ENCODE measurements around the gene ROS1.
"Not testable (repeated sequence)": the region's sequence is repeated elsewhere in the genome, so short reads cannot be mapped to it uniquely, and the experiment has no call there.

Gene ROS1

DNA sequence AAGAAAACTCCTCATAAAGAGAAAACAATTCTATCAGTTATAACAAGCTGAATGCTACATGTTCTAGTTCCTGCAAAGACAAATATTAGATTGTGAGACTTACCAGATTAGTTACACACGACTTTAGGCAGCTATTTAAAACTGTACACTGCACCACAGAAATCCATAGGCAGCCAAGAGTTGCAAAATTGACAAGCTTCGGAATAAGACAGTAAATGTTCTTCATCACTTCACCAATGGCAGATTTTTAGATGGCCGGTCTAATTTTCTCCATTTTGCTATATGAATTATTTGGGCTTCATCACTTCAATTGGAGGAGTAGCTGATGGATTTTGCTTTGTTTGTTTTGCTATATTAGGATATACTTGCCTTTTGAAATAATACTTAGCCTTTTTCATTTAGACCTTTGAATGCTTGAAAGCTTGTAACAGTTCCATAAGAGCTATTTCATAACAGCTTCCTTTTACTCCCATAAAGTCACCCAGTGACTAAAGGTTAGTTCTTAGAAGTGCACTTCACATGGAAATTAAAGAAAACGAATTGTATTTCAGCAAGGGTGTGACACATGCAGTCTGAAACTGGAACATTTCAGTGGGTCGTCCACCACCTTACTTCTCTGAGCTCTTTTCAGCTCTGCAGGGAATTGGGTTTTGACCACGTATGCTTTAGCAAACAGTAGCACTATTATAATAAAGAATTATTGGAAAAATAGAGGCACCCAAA is at the start of gene ROS1:
TSS of gene ROS1 (minus strand) at position 512 of the 723 bp plus-strand sequence. CDS start at position 226, 286 bp downstream.
- no peak for DNase-seq

DNA sequence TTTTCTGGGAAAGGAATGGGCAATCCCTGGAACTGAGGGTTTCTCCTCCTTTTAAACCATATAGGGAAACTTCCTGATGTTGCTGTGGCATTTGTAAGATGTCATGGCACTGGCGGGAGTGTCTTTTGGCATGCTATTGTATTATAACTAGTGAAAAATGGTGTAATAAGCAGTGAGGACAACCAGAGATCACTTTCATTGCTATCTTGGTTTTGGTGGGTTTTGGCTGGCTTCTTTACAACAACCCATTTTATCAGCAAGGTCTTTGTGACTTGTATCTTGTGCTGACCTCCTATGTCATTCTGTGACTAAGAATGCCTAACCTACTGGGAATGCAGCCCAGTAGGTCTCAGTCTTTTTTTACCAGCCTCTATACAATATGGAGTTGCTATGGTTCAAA is 47.7 kb upstream of the ROS1 start:
- DNase-seq: no peak

DNA sequence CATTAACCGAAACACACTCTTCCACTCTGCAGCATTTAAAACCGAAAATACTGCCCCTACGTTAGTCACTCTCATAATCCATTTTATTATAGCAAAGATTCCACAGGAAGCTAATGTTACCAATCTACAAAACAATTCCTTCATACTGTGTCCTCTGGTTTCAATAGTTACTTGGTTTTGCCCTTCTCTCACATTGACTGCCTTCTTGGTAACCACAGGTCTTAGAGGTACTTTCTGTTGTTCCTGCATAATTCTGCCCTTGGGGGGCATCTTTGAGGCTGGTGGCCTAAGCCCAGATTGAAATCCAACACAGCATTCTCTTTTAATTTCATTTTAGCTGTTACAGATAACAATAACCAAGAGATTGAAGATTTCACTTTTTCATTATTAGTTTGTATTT is 46.9 kb upstream of the ROS1 start:
- no peak for DNase-seq

DNA sequence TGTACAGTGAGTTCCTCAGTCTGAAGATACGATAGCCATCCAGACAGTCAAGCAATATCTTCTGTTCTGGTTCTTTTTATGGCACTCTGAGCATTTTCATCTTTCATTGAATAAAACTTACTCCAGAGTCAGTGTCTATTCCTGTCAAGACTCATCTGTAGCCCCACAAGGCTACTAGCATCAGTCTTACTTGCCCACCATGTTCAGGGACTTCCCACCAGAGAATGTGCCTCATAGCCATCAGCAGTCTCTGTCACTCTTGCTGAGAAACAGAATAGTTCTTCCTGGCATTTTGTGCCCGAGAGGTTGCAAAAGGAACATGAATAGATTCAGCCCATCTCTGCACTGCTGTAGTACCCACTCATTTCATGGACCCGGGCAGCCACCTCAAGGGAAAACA is 44.0 kb upstream of the ROS1 start:
- no peak for DNase-seq

DNA sequence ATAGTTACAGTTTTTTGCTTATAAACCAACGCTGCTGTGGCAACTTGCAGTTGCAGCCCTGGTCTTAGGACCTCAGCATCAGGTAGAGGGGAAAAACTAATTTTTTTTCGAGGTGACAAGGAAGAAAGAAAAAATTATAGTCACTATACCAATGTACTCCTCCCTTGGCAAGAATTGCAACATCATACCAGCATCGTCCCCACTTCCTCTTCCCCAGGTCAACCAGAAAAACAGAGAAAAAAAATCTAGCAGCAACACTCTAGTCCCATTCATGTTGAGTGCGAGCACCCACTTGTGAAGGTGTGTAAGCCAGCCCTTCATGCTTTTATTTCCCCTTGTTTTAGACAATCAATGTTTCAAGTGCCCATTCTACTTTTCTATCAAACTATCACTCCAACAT is 43.6 kb upstream of the ROS1 start:
- DNase-seq: no peak

DNA sequence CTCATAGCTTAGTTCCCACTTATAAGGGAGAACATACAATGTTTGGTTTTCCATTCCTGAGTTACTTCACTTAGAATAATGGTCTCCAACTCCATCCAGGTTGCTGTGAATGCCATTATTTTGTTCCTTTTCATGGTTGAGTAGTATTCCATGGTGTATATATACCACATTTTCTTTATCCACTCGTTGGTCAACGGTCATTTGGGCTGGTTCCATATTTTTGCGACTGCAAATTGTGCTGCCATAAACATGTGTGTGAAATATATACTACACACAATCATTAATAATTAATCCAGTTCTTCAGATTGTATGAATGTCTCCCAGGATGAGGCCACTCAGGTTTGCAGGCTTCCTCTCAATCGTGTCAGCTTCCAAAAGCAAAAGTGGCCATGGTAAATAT is 42.8 kb upstream of the ROS1 start:
- DNase-seq: not testable (repeated sequence)

DNA sequence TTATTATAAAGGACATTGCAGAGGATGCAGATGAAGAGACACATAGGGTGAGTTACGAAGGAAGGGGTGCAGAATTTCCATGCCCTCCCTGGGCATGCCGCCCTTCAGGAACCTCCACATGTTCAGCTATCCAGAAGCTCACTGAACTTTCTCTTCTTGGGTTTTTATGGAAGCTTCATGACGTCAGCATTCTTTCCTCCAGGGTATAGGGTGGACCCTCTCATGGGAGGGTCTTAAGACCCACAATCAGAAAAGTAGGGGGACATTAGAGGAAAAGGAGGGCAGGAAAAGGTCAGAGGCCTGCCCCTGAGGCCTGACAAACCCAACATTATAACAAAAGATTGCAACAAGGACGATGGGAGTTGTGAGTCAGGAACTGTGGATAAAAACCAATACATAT is 42.1 kb upstream of the ROS1 start:
- DNase-seq: no peak

DNA sequence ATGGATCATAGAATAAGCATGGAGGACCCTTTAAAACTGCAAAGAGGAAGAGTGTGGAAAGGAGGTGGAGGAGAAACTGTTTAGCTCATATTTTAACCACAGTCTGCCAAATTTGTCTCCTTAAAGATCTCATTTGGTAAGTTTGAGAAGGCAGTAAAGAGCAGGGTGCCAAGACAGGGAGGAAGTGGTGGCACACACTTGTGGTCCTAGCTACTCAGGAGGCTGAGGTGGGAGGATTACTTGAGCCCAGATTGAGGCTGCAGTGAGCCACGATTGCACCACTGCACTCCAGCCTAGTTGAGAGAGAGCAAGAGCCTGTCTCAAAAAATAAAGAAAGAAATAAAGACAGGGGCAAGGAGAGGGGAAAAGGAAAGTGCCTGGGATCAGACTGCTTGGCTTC is 39.9 kb upstream of the ROS1 start:
- no peak for DNase-seq

DNA sequence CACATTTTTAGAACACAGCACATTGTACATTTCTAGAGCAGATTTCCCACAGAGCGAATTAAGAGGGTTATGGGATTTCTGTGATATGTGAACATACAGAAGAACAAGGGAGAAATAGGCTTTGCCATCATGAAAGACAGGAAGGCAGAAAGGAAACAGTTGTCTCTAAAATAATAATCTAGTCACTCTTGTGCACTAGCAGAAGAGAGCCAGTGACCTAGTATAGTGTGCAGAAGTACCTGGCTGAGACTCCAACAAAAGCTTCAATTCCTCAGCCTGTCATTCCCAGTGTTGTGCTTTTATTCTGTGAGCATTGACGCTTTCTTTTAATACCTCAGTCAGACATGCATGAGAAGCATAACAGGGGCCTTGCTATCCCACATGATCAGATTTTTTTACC is 39.0 kb upstream of the ROS1 start:
- DNase-seq: no peak

DNA sequence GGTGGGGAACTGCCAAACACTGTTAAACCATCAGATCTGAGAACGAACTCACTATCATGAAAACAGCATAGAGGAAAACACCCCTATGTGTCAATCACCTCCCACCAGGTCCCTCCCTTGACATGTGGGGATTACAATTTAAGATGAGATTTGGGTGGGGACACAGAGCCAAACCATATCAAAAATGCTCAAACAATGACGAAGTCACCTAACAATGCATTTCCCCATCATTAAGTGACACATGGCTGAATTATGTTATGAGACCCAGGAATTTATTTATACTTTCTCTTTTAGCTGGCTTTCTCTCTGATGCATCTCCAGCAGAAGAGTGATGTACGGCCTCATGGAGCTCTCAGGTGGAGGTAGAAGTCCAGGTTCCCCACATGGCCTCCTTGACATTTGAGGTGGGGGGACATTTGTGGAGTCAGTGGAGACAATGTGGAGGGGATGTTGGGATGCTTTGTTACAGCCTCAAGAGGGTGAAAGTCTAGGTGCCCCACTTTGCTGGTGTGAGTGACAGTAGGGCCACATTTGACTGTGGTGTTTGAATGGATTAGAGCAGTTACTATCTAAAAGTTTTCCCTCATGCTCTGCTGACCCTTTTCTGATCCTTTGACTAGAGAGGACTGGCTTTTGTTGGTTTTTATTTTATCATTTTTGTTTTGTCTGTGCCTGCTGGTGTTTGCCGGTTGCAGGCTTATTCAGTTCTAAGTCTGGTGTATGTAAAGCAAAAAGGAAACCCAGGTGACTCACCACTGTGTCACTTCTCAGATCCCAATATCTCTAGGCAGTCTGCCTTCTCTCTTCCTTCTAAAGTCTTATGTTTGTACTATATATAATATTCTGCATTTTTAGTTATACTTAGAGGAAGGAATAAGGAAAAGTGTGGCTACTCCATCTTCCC is 38.3 kb upstream of the ROS1 start:
- no peak for DNase-seq

DNA sequence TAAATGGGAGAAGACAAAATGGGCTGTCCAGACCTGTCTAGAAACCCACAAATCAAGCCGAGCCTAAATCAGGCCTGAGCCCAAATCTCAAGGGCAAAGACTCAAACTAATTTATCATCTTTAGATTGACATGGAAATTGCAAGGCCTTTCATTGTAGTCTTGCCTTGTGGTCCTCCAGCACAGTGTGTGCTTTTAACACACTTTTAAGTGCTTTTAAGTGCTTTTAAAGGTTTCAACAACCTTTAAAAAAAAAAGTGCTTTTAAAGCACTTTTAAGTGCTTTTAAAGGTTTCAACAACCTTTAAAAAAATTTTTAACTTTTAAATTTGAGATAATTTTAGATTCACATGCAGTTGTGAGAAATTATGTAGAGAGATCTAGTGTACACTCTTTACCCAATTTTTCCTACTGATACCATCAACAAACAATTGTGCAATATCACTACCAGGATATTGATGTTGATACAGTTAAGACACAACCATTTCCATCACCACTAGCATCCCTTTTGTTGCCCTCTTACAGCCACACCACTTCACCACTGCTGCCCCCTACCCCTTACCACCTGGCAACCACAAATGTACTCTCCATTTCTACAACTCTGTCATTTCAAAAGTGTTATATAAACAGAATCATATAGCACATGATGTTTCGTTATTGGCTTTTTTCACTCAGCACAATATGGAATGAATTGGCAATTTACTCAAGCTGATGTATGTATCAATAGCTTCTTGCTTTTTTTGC is 33.6 kb upstream of the ROS1 start:
- DNase-seq: no peak

DNA sequence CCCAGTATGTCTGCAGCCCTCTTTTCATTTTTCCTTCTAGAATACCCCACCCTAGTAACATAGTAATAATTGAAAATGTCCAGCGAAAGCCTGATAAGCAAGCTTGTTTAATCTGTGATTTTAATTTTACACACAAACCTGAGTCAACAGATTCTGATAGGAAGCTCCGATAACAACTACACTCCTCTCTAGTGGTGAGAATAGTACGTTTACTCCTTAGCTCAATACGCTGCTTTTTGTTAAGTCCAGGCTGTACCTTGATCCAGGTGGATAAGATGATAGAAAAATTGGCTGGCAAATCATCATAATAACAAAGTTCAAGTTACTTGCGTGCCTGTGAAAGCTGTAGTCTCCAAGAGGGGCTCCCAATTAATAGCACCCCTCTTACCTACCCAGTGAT is 31.3 kb upstream of the ROS1 start:
- DNase-seq: no peak

DNA sequence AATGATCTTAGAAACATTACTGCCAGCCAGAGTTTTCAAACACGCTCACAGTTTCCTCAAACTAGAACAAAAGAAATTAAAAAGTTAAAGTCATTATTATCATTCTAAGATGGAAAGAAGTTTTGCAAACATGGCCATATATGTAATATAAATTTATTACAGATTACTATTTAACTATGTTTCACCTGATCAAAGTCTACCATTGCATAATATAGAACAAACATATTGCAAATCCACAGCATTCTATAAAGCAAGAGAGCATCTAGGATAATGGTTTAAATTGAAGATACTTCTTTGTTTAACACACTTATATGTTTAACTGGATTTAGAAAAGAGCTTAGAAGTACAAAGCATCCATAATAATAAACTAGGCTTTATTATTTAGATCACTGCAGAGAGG is 30.5 kb upstream of the ROS1 start:
- DNase-seq: no peak

DNA sequence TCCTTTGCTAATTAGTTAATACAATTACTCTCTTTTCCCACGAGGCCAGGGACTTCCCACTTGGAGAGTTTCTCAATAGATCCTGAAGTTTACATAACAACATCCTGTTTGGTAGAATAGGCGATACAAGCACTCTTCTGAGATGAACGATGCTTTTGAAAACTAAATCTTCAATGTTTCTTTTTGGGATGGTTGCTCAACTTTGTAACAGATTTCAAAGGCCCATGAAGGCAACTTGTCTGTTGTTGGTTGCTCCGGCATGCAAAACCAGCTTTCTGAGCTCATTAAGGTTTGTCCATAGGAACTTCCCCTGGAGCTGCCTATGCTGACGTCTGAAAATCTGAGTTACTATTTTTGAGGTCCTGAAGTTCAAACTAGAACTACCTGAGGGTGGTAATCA is 25.9 kb upstream of the ROS1 start:
- DNase-seq: no peak

DNA sequence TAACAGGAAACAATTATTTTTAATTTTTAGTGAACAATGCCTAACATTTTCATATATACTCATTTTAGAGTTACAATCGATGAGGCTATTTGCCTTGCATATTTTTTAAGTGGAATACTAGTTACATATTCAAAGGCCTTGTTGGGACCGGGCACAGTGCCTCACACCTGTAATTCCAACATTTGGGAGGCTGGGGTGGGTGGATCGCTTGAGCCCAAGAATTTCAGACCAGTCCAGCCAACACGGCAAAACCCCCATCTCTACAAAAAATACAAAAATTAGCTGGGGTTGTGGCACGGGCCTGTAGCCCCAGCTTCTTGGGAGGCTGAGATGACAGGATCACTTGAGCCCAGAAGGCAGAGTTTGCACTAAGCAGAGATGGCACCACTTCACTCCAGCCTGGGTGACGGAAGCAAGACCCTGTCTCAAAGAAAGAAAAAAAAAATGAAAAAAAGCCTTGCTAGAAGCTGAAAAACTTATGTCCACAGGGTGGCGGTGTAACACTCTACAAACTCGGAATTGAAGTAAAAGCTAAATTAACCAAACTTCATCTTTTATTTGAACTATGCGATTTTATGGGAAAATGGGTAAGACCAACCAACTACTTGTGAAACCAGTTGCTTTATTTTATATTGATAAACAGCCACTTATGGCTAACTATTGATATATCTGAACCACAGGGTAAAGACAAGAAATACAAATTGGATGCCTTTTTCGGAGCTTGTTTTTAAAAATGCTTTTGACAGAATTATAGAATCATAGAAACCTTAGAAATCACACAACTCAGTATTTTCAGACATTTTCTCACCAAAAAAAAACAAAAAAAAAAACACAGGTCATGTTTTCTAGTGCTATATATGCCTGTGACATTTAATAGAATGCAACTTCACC is 24.1 kb upstream of the ROS1 start:
- DNase-seq: peak; percentile 47

DNA sequence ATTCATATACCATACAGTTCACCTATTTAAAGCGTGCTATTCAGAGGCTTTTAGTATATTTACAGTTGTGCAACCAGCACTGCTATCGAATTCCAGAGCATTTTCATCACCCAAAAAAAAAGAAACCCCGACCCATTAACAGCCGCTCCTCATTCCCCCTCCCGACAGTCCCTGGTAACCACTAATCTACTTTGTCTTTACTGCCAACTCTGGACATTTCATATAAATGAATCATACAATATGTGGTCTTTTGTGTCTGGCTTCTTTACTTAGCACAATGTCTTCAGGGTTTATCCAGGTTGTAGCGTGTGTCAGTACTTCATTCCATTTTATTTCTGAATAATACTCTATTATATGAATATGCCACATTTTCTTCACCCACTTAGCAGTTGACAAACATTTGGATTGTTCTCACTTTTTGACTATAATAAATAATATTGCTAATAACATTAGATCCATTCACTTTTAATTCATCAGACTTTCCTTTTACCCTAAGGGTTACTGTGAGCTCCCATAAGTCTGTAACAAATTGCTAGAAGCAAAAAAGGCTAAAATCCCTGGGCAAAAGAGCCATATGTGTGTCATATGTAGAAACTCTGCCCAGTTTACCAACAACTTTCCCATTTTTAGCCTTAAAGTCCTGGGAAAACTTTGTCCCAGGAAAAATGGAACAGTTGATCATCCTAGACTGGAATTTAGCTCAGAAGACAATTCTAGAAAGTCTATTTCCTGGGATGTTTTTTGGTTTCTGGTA is 23.2 kb upstream of the ROS1 start:
- DNase-seq: no peak

DNA sequence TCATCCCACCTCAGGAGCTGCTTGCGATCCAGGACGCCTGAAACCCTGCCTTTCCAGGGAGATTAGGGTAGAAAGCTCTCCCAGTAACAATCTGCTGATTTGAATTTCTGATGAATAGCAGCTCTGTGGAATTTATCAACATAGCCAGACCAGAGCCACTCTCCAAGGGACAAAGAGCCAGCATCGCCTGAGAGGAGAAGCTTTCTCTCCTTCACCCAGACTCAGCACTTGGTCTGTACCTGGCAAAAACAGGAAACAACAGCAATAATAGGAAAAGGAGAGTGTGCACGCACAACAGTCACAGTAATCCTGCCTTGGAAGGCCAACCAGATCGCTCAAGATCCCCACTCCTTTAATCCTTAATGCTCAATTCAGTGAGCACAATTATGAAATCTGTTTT is 22.3 kb upstream of the ROS1 start:
- no peak for DNase-seq

DNA sequence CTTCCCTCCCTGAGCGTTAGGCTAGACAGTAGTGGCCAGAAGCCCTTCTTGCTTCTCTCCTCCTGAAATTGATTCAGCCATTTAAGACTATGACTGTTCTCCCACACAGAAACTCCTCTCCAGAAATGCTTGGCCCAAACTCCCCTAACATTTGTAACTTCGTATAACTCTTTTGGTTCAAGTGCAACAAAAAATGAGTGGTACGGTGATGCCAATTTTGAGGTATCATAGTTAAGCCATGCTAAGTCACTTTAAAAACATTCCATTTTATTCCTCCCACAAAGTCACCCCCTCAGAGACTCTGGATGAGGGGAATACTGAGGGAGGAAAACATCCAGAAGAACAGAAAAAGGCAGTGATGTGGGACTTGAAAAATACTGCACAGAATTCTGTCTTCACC is 21.1 kb upstream of the ROS1 start:
- no peak for DNase-seq

DNA sequence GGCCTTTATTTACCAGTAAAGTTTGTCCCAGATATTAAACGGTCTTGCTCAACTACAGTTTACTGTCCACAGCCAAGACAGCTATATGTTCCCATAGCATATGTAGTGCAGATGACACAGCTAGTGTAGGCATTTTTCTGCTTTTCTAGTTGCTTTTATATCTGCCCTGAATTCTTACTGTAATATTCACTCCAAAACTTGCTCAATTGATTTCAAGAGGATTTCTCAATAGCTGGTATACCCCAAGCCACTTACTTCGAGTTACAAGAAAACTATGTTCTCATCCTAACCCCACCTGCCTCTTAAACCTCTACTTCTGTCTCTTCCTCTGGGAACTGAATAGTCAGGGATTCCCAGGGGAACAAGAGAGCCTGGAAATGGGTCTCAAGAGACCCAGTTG is 18.9 kb upstream of the ROS1 start:
- DNase-seq: no peak

DNA sequence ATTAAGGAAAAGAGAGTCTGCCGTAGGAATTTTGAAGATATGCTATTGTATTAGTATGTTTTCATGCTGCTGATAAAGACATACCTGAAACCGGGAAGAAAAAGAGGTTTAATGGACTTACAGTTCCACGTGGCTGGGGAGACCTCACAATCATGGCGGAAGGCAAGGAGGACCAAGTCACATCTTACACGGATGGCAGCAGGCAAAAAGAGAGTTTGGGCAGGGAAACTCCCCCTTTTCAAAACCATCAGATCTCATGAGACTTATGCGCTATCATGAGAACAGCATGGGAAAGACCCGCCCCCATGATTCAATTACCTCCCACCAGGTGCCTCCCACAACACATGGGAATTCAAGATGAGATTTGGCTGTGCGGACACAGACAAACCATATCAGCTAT is 16.6 kb upstream of the ROS1 start:
- not testable (repeated sequence) for DNase-seq

DNA sequence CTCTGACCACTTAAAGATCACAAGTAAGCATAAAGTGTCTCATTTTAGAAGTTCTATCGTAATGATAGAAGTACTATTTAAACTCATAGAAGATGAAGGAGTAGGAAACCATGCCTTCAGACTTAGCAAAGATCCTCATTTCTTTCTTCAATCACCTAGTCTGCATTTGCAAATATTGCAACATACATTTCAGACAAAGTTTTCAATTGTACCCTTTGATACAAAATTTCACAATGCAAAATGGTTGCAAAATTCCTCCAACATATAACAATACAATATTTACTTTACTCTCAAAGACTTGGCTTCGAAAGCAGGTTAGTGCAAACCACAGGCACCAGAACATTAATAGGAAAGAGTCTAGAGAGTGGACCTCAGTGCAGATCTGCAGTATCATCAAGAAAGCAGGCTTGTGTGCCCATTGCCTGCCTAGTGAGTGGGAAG is 16.1 kb upstream of the ROS1 start:
- DNase-seq: no peak

All from stimulated activated CD4-positive, alpha-beta T cell treated with anti-CD3 and anti-CD28 coated beads, Interleukin-4, amount 100 ng/mL, for 1 hour (primary cell).